Keratinocyte (primary cell): Measurements from ENCODE around the gene PPP1R14D. TPM values are rescaled to one million over a fixed set of nuclear protein-coding genes. Genes with fewer than 3 reads are reported as not detected.

Experiments used
- DNase-seq: peaks from one replicate; pipeline ENCODE4 v3.0.0-alpha.2; 2011; ENCODE audit warnings: low read depth, missing footprints, low spot score
- FAIRE-seq: peaks from 2 replicates; lab custom pipeline; 2011; peaks lifted over from hg19 to GRCh38; lab: Jason Lieb, UNC
- H2AFZ ChIP-seq: 2 replicates; pipeline ENCODE4 v1.6.0; 2012; ENCODE audit warnings: low read length, control low read depth, inconsistent platforms; ENCODE audit not compliant: control insufficient read depth
- H3K27ac ChIP-seq: 2 replicates; pipeline ENCODE4 v1.5.1; 2011; ENCODE audit warnings: low read length; ENCODE audit not compliant: control insufficient read depth, insufficient read depth
- H3K27me3 ChIP-seq: 3 replicates; pipeline ENCODE4 v1.6.0; 2011; ENCODE audit warnings: low read length; ENCODE audit not compliant: control insufficient read depth, insufficient read depth; ENCODE audit errors: extremely low read depth
- H3K36me3 ChIP-seq, 2 experiments: 2 replicates in 1 of 2; 3 replicates in 1 of 2; pipeline ENCODE4 v1.5.1; 2011; ENCODE audit warnings: low read length in 2 of 2, mild to moderate bottlenecking in 1 of 2; ENCODE audit not compliant: control insufficient read depth in 2 of 2, insufficient read depth in 2 of 2; ENCODE audit errors: extremely low read depth in 1 of 2
- H3K4me1 ChIP-seq: 3 replicates; pipeline ENCODE4 v1.5.1; 2011; ENCODE audit warnings: low read length; ENCODE audit not compliant: control insufficient read depth, insufficient read depth; ENCODE audit errors: extremely low read depth
- H3K4me2 ChIP-seq: 3 replicates; pipeline ENCODE4 v1.6.0; 2011; ENCODE audit warnings: low read depth, low read length; ENCODE audit not compliant: control insufficient read depth, insufficient read depth; ENCODE audit errors: extremely low read depth
- H3K4me3 ChIP-seq, 3 experiments: fragments of 200-600 bp in 1 of 3; sonication (generic) in 1 of 3; 2 replicates in 2 of 3; 3 replicates in 1 of 3; pipeline ENCODE4 v1.5.1; 2011 to 2016; ENCODE audit warnings: low read length in 3 of 3, mild to moderate bottlenecking in 3 of 3, control low read depth in 2 of 3, inconsistent platforms in 1 of 3, low read depth in 1 of 3, mixed read lengths in 1 of 3, mixed run types in 1 of 3, moderate library complexity in 1 of 3; ENCODE audit not compliant: control insufficient read depth in 2 of 3, insufficient read depth in 2 of 3; ENCODE audit errors: extremely low read depth in 1 of 3
- H3K79me2 ChIP-seq: 2 replicates; pipeline ENCODE4 v1.6.0; 2012; ENCODE audit warnings: low read length; ENCODE audit not compliant: control insufficient read depth, insufficient read depth
- H3K9ac ChIP-seq: 3 replicates; pipeline ENCODE4 v1.6.0; 2011; ENCODE audit warnings: low read length; ENCODE audit not compliant: control insufficient read depth, insufficient read depth; ENCODE audit errors: extremely low read depth
- H3K9me1 ChIP-seq: 3 replicates; pipeline ENCODE4 v1.6.0; 2011; ENCODE audit warnings: low read length; ENCODE audit not compliant: control insufficient read depth, insufficient read depth; ENCODE audit errors: extremely low read depth
- H3K9me3 ChIP-seq: 2 replicates; pipeline ENCODE4 v1.5.1; 2012; ENCODE audit warnings: low read depth, low read length; ENCODE audit not compliant: control insufficient read depth
- H4K20me1 ChIP-seq: 3 replicates; pipeline ENCODE4 v1.6.0; 2011; ENCODE audit warnings: low read length; ENCODE audit not compliant: control insufficient read depth, insufficient read depth; ENCODE audit errors: extremely low read depth
- EZH2 ChIP-seq: IDR thresholded peaks from one replicate; pipeline ENCODE4 v1.6.1; 2012; ENCODE audit warnings: inconsistent platforms, mild to moderate bottlenecking, low read length, moderate library complexity
- dilution Hi-C: fragments of 300-500 bp; cut with MboI; formaldehyde crosslinking; loops from one replicate; pipeline ENCODE4 v1.7.0; 2020; ENCODE audit warnings: low sequenced_read_pairs; ENCODE audit not compliant: extremely low pct_ligation_motif_present
- polyA plus RNA-seq, 5 experiments: library from polyadenylated mRNA; depleted of rRNA in 3 of 5; stranded (reverse) in 3 of 5; stranded (forward) in 1 of 5; unstranded in 1 of 5; fragments of >200 nt; gene quantifications; 1 replicate in 1 of 5; 2 replicates in 3 of 5; 3 replicates in 1 of 5; pipeline versions ENCODE4 v1.2.1 to v1.2.3, GENCODE V29; 2011 to 2012; ENCODE audit warnings: missing spikeins in 2 of 5, low read depth in 1 of 5, low replicate concordance in 1 of 5
- TF ChIP-seq, protein P1 (sequence below), 3 experiments: IDR thresholded peaks in 1 of 3; conservative IDR thresholded peaks in 1 of 3; optimal IDR thresholded peaks in 1 of 3; 2 replicates in 2 of 3; 3 replicates in 1 of 3; pipeline versions ENCODE3 to v1.5.1; 2011; ENCODE audit warnings: low read length in 3 of 3, mild to moderate bottlenecking in 3 of 3, moderate library complexity in 2 of 3, control low read depth in 1 of 3, inconsistent platforms in 1 of 3; ENCODE audit not compliant: insufficient read depth in 2 of 3; ENCODE audit errors: extremely low read depth in 1 of 3

The PPP1R14D gene
- polyA plus RNA-seq, 1 donor (not counting 4 experiments of a cell fraction or from before 2014, with no cell fraction given), result not detected

DNA sequence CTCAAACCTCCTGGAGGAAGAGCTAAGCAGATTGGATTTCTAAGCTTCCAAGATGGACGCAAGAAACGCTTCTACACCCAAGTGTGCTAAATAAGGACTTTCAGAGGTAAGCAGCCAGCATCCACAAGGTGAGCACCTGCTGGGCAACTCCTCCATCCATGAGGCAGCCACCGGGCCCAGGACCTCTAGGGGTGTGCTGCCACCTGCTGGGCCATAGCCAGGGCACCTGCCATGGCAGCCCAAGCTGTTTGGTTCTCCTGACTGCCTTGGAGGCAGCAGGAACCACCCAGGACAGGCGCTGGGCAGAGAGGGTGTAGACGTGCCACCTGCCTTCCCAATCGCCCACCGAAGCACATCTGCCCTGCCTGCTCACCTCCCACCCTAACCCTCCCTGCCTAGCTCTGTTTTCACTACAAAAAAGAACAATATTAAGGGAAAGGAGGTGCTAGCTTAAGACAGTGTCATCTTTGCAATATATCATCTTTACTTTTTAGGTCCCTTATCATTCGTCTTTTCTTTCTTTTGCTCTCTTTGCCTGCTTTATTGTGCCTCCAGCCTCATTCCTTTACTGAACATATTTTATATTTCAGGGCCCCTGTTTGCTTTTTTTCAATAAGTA, 45.8 kb downstream of the PPP1R14D start:
- H2AFZ ChIP-seq, result no peak overlapping the region
- no peak overlapping the region for H3K9ac ChIP-seq
- no peak overlapping the region for H3K4me3 ChIP-seq
- H3K4me2 ChIP-seq, result no peak overlapping the region
- H3K4me1 ChIP-seq, result peaks cover 25% of the 10 kb centered on the region
- TF ChIP-seq EZH2, result no peak
- TF ChIP-seq, protein P1, sequence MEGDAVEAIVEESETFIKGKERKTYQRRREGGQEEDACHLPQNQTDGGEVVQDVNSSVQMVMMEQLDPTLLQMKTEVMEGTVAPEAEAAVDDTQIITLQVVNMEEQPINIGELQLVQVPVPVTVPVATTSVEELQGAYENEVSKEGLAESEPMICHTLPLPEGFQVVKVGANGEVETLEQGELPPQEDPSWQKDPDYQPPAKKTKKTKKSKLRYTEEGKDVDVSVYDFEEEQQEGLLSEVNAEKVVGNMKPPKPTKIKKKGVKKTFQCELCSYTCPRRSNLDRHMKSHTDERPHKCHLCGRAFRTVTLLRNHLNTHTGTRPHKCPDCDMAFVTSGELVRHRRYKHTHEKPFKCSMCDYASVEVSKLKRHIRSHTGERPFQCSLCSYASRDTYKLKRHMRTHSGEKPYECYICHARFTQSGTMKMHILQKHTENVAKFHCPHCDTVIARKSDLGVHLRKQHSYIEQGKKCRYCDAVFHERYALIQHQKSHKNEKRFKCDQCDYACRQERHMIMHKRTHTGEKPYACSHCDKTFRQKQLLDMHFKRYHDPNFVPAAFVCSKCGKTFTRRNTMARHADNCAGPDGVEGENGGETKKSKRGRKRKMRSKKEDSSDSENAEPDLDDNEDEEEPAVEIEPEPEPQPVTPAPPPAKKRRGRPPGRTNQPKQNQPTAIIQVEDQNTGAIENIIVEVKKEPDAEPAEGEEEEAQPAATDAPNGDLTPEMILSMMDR (optimal IDR thresholded peaks at IDR 0.05 in 1 of 3, IDR thresholded peaks at IDR 0.05 in 1 of 3, conservative IDR thresholded peaks at IDR 0.05 in 1 of 3; ENCODE audit: extremely low read depth in 1 of 3, insufficient read depth in 2 of 3, low read length in 3 of 3), result peak; percentile 82 to 97 (median 93)
- DNase-seq (no peak), FAIRE-seq (peak; percentile 57)
- no peaks in the 10 kb centered on the region for H3K9me3 ChIP-seq
- H3K79me2 ChIP-seq, result peaks cover 8% of the 10 kb centered on the region
- no peak overlapping the region for H3K27ac ChIP-seq
- dilution Hi-C loops, result loop anchor here (10.0 kb wide), 1 partner anchor 102 kb away; no protein-coding TSS in a partner anchor
- H3K27me3 ChIP-seq, result no peaks in the 10 kb centered on the region
- H3K9me1 ChIP-seq, result no peaks in the 10 kb centered on the region
- peaks cover 4% of the 10 kb centered on the region for H4K20me1 ChIP-seq
- peaks cover 6 to 14% of the 10 kb centered on the region in 2 experiments for H3K36me3 ChIP-seq

DNA sequence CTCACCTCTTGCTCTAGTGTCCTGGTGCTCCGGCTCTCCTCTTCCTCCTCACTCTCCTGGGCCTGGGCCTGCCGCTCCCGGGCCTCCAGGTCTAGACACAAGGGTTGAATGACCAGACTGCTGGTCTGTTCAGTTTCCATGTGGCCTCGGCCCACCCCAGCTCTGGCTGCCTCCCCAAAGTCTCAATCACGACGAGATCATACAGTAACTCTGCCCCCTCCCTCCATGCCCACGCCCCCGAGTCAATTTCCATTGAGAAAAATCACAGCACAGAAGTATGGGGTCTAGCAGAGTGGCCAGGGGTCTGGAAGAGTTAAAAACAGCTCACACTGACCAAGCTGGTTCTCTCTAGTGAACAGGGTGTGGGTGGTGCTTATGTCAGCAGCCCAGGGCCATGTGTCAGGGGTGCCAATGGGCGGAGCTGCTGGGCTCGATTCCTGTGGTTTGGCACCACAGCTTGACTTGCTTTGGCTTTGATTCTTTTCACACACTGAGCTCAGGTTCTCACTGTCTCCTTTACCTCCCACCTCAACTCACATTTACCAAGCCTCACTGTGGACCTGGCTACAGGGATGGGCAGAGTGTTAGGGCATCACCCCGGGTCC, 51.9 kb downstream of the PPP1R14D start:
- H3K27ac ChIP-seq, result peak overlapping the region; percentile 13

More for the DNA sequence above, 51.9 kb downstream of the PPP1R14D start:
- Histone ChIP-seq H3K9me1 (no peaks in the 10 kb centered on the region), H3K79me2 (no peaks in the 10 kb centered on the region), H2AFZ (no peak overlapping the region), H4K20me1 (no peaks in the 10 kb centered on the region), H3K9ac (peak overlapping the region; percentile 55), H3K4me1 (peaks cover 11% of the 10 kb centered on the region), H3K9me3 (no peaks in the 10 kb centered on the region), H3K27me3 (no peaks in the 10 kb centered on the region), H3K4me3 (peak overlapping the region in 1 of 3 experiments; percentile 30), H3K36me3 (peaks cover 28 to 43% of the 10 kb centered on the region in 2 experiments), H3K4me2 (peak overlapping the region; percentile 38)
- no peak for DNase-seq
- dilution Hi-C loops, result no loop called here
- TF ChIP-seq EZH2, result no peak
- TF ChIP-seq, protein P1 (optimal IDR thresholded peaks at IDR 0.05 in 1 of 3, IDR thresholded peaks at IDR 0.05 in 1 of 3, conservative IDR thresholded peaks at IDR 0.05 in 1 of 3; ENCODE audit: extremely low read depth in 1 of 3, insufficient read depth in 2 of 3, low read length in 3 of 3), result no peak
- peak; percentile 98 for FAIRE-seq
